Lung (tissue), 12 donors: Measurements from ENCODE around the gene EPAS1. TPM values are rescaled to one million over a fixed set of nuclear protein-coding genes. Genes with fewer than 3 reads are reported as not detected.
A peak's percentile ranks its signal among the peaks of the same experiment; 100 is the strongest.

Source experiments
- ATAC-seq: fragments of 200-7000 bp; cut with Tn5 transposase; one replicate; pipeline ENCODE4 v1.9.1; 2020; ENCODE audit warnings: moderate number of reproducible peaks; ENCODE audit not compliant: insufficient read depth, low FRiP score
- DNase-seq, 3 donors: peaks; one replicate each; pipeline ENCODE4 v3.0.0-alpha.2; 2013 to 2017
- H3K27ac ChIP-seq, 2 donors: one replicate each; pipeline ENCODE4 v1.5.1; 2013; ENCODE audit warnings: mild to moderate bottlenecking in 2 of 2, moderate library complexity in 2 of 2, control low read depth in 1 of 2, inconsistent platforms in 1 of 2, low read depth in 1 of 2, low read length in 1 of 2
- H3K27me3 ChIP-seq, 3 donors: one replicate each; pipeline ENCODE4 v1.5.1; 2013; ENCODE audit warnings: low read length in 2 of 3; ENCODE audit not compliant: control insufficient read depth in 3 of 3, insufficient read depth in 3 of 3
- H3K36me3 ChIP-seq, 4 donors: one replicate each; pipeline ENCODE4 v1.5.1; 2013; ENCODE audit warnings: low read length in 4 of 4, mild to moderate bottlenecking in 1 of 4, moderate library complexity in 1 of 4; ENCODE audit not compliant: control insufficient read depth in 4 of 4, insufficient read depth in 4 of 4
- H3K4me1 ChIP-seq, 5 donors: one replicate each; pipeline ENCODE4 v1.5.1; 2013; ENCODE audit warnings: low read length in 5 of 5, mild to moderate bottlenecking in 2 of 5, moderate library complexity in 1 of 5; ENCODE audit not compliant: control insufficient read depth in 5 of 5, insufficient read depth in 5 of 5
- H3K4me3 ChIP-seq: one replicate; pipeline ENCODE4 v1.5.1; 2013; ENCODE audit warnings: mild to moderate bottlenecking, control low read depth, moderate library complexity
- H3K9ac ChIP-seq, 2 donors: one replicate each; pipeline ENCODE4 v1.5.1; 2013; ENCODE audit warnings: low read length in 2 of 2, control low read depth in 1 of 2; ENCODE audit not compliant: insufficient read depth in 1 of 2
- H3K9me3 ChIP-seq, 4 donors: one replicate each; pipeline ENCODE4 v1.5.1; 2013; ENCODE audit warnings: low read length in 3 of 4, mild to moderate bottlenecking in 1 of 4, moderate library complexity in 1 of 4; ENCODE audit not compliant: control insufficient read depth in 4 of 4, insufficient read depth in 3 of 4
- CTCF ChIP-seq: IDR thresholded peaks from 2 replicates; pipeline ENCODE4 v1.5.1; 2012; ENCODE audit warnings: mild to moderate bottlenecking; ENCODE audit errors: control extremely low read depth, extremely low read depth
- WGBS, 2 donors: extraction: QIAGEN DNeasy Blood & Tissue Kit; methylation state at CpG; one replicate each; pipeline ENCODE4 v1.1.7; 2013; 5-methylcytosine and 5-hydroxymethylcytosine counted together
- polyA plus RNA-seq, 2 donors: library from polyadenylated mRNA; stranded (reverse); fragments of 200-250 nt; gene quantifications; one replicate each; pipeline ENCODE4 v1.2.1, GENCODE V29; 2013
- total RNA-seq, 2 donors: library from RNA; depleted of rRNA in 1 of 2; stranded (reverse); fragments of >200 nt in 1 of 2; gene quantifications; one replicate each; pipeline ENCODE4 v1.2.1, GENCODE V29; 2014 to 2021
- donor health status: control.
- donor health status: control.
- donor health status: Bipolar disorder and iron deficiency.
- donor health status: healthy.
- donor health status: DM: yes; HTN: yes; CAD: no.

EPAS1 gene
- total and polyA plus RNA-seq, 4 donors = 233 to 1,051 (median 381) TPM

- no peak for TF ChIP-seq CTCF
- Histone ChIP-seq H3K4me3 (no peak overlapping the region), H3K9ac (peak overlapping the region in 1 of 2 donors; percentile 74), H3K36me3 (no peaks in the 10 kb centered on the region), H3K27me3 (no peaks in the 10 kb centered on the region), H3K9me3 (no peaks in the 10 kb centered on the region), H3K4me1 (peaks cover 55 to 97% (median 84%) of the 10 kb centered on the region in 5 donors), H3K27ac (peak overlapping the region; percentile 73 to 87)
- DNase-seq = no peak
- no peak for ATAC-seq
- WGBS, 2 donors = 72 to 80% methylated on average over 4 of the region's 4 CpGs
These were observed 36.7 kb downstream of the EPAS1 start for GRCh38 chr2:46333912-46334311.

- ATAC-seq = no peak
- H3K4me3 ChIP-seq = no peak overlapping the region
- WGBS, 2 donors = 54 to 60% methylated on average over 6 of the region's 6 CpGs
These were observed 37.4 kb downstream of the EPAS1 start for GRCh38 chr2:46334389-46335271.

GRCh38 chr2:46335391-46336282 lies 38.4 kb downstream of the EPAS1 start:
- no peaks in the 10 kb centered on the region for H3K27me3 ChIP-seq
- DNase-seq = peak; percentile 84 to 94 (median 94)
- ATAC-seq = peak; percentile 8
- peak overlapping the region; percentile 69 to 73 for H3K27ac ChIP-seq
- peak overlapping the region in 1 of 2 donors; percentile 74 for H3K9ac ChIP-seq
- no peak for TF ChIP-seq CTCF
- no peaks in the 10 kb centered on the region for H3K9me3 ChIP-seq
- H3K4me3 ChIP-seq = no peak overlapping the region
- no peaks in the 10 kb centered on the region for H3K36me3 ChIP-seq
- H3K4me1 ChIP-seq = peaks cover 44 to 99% (median 81%) of the 10 kb centered on the region in 5 donors
- WGBS, 2 donors = 27 to 49% methylated on average over 22 of the region's 22 CpGs

More at GRCh38 chr2:46334389-46335271, 37.4 kb downstream of the EPAS1 start:
- Histone ChIP-seq H3K27ac (peak overlapping the region; percentile 73 to 87), H3K27me3 (no peaks in the 10 kb centered on the region), H3K36me3 (no peaks in the 10 kb centered on the region), H3K4me1 (peaks cover 49 to 99% (median 84%) of the 10 kb centered on the region in 5 donors), H3K9ac (peak overlapping the region in 1 of 2 donors; percentile 74), H3K9me3 (no peaks in the 10 kb centered on the region)
- no peak for TF ChIP-seq CTCF
- peak in 2 of 3 donors; percentile 86 to 90 for DNase-seq
